Liver (tissue), 9 donors: ENCODE results near the gene FKBP11. TPM values are rescaled to one million over a fixed set of nuclear protein-coding genes. Genes with fewer than 3 reads are reported as not detected.

ENCODE experiments used
- DNase-seq: peaks from one replicate; pipeline ENCODE4 v3.0.0-alpha.2; 2017; ENCODE audit warnings: low spot score
- H3K27ac ChIP-seq, 2 donors: one replicate each; pipeline ENCODE4 v1.7.0; 2013; ENCODE audit warnings: inconsistent platforms in 2 of 2, low read length in 2 of 2, control low read depth in 1 of 2, low read depth in 1 of 2, mild to moderate bottlenecking in 1 of 2
- H3K27me3 ChIP-seq, 4 donors: one replicate each; pipeline versions ENCODE4 v1.6.1 to v1.7.0; 2013; ENCODE audit warnings: low read length in 3 of 4, inconsistent platforms in 1 of 4, mild to moderate bottlenecking in 1 of 4, moderate library complexity in 1 of 4; ENCODE audit not compliant: control insufficient read depth in 4 of 4, insufficient read depth in 4 of 4
- H3K36me3 ChIP-seq, 4 donors: one replicate each; pipeline versions ENCODE4 v1.6.1 to v1.7.0; 2013; ENCODE audit warnings: low read length in 3 of 4, mild to moderate bottlenecking in 3 of 4, low read depth in 1 of 4, moderate library complexity in 1 of 4; ENCODE audit not compliant: control insufficient read depth in 4 of 4, insufficient read depth in 3 of 4
- H3K4me1 ChIP-seq, 4 donors: one replicate each; pipeline versions ENCODE4 v1.6.1 to v1.7.0; 2013; ENCODE audit warnings: low read length in 3 of 4, mild to moderate bottlenecking in 3 of 4, moderate library complexity in 1 of 4; ENCODE audit not compliant: control insufficient read depth in 4 of 4, insufficient read depth in 4 of 4
- H3K4me3 ChIP-seq, 3 donors: one replicate each; pipeline versions ENCODE4 v1.6.1 to v1.7.0; 2013; ENCODE audit warnings: low read length in 3 of 3, control low read depth in 1 of 3, low read depth in 1 of 3, mild to moderate bottlenecking in 1 of 3
- H3K9ac ChIP-seq, 2 donors: one replicate each; pipeline ENCODE4 v1.7.0; 2013; ENCODE audit warnings: low read length in 2 of 2, mild to moderate bottlenecking in 2 of 2, moderate library complexity in 2 of 2, control low read depth in 1 of 2, low read depth in 1 of 2
- H3K9me3 ChIP-seq, 4 donors: one replicate each; pipeline versions ENCODE4 v1.6.1 to v1.7.0; 2013; ENCODE audit warnings: low read length in 3 of 4; ENCODE audit not compliant: control insufficient read depth in 4 of 4
- EGR1 ChIP-seq, 2 donors: IDR thresholded peaks; 2 replicates each; pipeline ENCODE4 v1.6.1; 2016 to 2018; ENCODE audit warnings: antibody characterized with exemption in 2 of 2, low read depth in 2 of 2
- FOXA1 ChIP-seq: IDR thresholded peaks from 2 replicates; pipeline ENCODE4 v1.6.1; 2016; ENCODE audit warnings: antibody characterized with exemption
- FOXA2 ChIP-seq: IDR thresholded peaks from 2 replicates; pipeline ENCODE4 v1.6.1; 2016; ENCODE audit warnings: antibody characterized with exemption
- GABPA ChIP-seq, 2 donors: IDR thresholded peaks in 1 of 2; conservative IDR thresholded peaks in 1 of 2; 2 replicates each; pipeline ENCODE4 v1.6.1; 2016; ENCODE audit warnings: antibody characterized with exemption in 2 of 2, mild to moderate bottlenecking in 1 of 2, moderate library complexity in 1 of 2
- HNF4A ChIP-seq, 2 donors: conservative IDR thresholded peaks; 2 replicates each; pipeline ENCODE4 v1.6.1; 2016; ENCODE audit warnings: antibody characterized with exemption in 2 of 2, mild to moderate bottlenecking in 2 of 2
- JUND ChIP-seq, 2 donors: IDR thresholded peaks; 2 replicates each; pipeline ENCODE4 v1.6.1; 2016; ENCODE audit warnings: antibody characterized with exemption in 2 of 2
- MAX ChIP-seq: IDR thresholded peaks from 2 replicates; pipeline ENCODE4 v1.6.1; 2016; ENCODE audit warnings: antibody characterized with exemption
- NR2F2 ChIP-seq: IDR thresholded peaks from 2 replicates; pipeline ENCODE4 v1.6.1; 2016; ENCODE audit warnings: antibody characterized with exemption
- REST ChIP-seq: IDR thresholded peaks from 2 replicates; pipeline ENCODE4 v1.6.1; 2016; ENCODE audit warnings: antibody characterized with exemption, mild to moderate bottlenecking
- RXRA ChIP-seq, 2 donors: IDR thresholded peaks; 2 replicates each; pipeline ENCODE4 v1.6.1; 2017 to 2018; ENCODE audit warnings: antibody characterized with exemption in 2 of 2, mild to moderate bottlenecking in 1 of 2
- SP1 ChIP-seq: IDR thresholded peaks from 2 replicates; pipeline ENCODE4 v1.6.1; 2018; ENCODE audit warnings: antibody characterized with exemption, mild to moderate bottlenecking
- TAF1 ChIP-seq: conservative IDR thresholded peaks from 2 replicates; pipeline ENCODE4 v1.6.1; 2016; ENCODE audit warnings: antibody characterized with exemption, mild to moderate bottlenecking
- YY1 ChIP-seq: IDR thresholded peaks from 2 replicates; pipeline ENCODE4 v1.6.1; 2016; ENCODE audit warnings: antibody characterized with exemption, mild to moderate bottlenecking
- WGBS: extraction: QIAGEN DNeasy Blood & Tissue Kit; methylation state at CpG from one replicate; pipeline ENCODE4 v1.1.7; 2013; 5-methylcytosine and 5-hydroxymethylcytosine counted together
- polyA plus RNA-seq, 2 donors: library from polyadenylated mRNA; stranded (reverse) in 1 of 2; unstranded in 1 of 2; fragments of 200-250 nt in 1 of 2; fragments of >200 nt in 1 of 2; fragmentation: Nextera tagmentation in 1 of 2; extraction: Ambion mirVana in 1 of 2; gene quantifications; one replicate each; pipeline versions ENCODE4 v1.2.1 to v1.2.3, GENCODE V29; 2013 to 2015
- total RNA-seq, 2 donors: library from RNA; depleted of rRNA; stranded (reverse); fragments of >200 nt; gene quantifications; one replicate each; pipeline ENCODE4 v1.2.3, GENCODE V29; 2014
- TF ChIP-seq, protein P1 (sequence below): IDR thresholded peaks from 2 replicates; pipeline ENCODE4 v1.6.1; 2016; ENCODE audit warnings: antibody characterized with exemption
- TF ChIP-seq, protein P2 (sequence below): fragments of 150-350 bp; IDR thresholded peaks from 2 replicates; pipeline ENCODE4 v1.5.1; 2017; ENCODE audit warnings: improper control_type of control experiment, low read depth, low read length; ENCODE audit not compliant: missing input control
- donor health status: healthy.
- donor health status: healthy.
- donor health status: healthy.
- donor health status: healthy.
- donor health status: healthy.

FKBP11 gene
- total and polyA plus RNA-seq, 4 donors = 28.6 to 162 (median 64.9) TPM

- WGBS = 8% methylated on average over 29 of the region's 29 CpGs
- TF ChIP-seq, protein P1, sequence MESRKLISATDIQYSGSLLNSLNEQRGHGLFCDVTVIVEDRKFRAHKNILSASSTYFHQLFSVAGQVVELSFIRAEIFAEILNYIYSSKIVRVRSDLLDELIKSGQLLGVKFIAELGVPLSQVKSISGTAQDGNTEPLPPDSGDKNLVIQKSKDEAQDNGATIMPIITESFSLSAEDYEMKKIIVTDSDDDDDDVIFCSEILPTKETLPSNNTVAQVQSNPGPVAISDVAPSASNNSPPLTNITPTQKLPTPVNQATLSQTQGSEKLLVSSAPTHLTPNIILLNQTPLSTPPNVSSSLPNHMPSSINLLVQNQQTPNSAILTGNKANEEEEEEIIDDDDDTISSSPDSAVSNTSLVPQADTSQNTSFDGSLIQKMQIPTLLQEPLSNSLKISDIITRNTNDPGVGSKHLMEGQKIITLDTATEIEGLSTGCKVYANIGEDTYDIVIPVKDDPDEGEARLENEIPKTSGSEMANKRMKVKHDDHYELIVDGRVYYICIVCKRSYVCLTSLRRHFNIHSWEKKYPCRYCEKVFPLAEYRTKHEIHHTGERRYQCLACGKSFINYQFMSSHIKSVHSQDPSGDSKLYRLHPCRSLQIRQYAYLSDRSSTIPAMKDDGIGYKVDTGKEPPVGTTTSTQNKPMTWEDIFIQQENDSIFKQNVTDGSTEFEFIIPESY = no peak
- TF ChIP-seq SP1 = peak; percentile 15
- TF ChIP-seq, protein P2, sequence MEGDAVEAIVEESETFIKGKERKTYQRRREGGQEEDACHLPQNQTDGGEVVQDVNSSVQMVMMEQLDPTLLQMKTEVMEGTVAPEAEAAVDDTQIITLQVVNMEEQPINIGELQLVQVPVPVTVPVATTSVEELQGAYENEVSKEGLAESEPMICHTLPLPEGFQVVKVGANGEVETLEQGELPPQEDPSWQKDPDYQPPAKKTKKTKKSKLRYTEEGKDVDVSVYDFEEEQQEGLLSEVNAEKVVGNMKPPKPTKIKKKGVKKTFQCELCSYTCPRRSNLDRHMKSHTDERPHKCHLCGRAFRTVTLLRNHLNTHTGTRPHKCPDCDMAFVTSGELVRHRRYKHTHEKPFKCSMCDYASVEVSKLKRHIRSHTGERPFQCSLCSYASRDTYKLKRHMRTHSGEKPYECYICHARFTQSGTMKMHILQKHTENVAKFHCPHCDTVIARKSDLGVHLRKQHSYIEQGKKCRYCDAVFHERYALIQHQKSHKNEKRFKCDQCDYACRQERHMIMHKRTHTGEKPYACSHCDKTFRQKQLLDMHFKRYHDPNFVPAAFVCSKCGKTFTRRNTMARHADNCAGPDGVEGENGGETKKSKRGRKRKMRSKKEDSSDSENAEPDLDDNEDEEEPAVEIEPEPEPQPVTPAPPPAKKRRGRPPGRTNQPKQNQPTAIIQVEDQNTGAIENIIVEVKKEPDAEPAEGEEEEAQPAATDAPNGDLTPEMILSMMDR = no peak
- TF ChIP-seq YY1 = peak; percentile 44
- TF ChIP-seq REST = no peak
- TF ChIP-seq EGR1 (IDR thresholded peaks at IDR 0.05; ENCODE audit: low read depth in 2 of 2) = peak in 1 of 2 donors; percentile 22
- no peak for TF ChIP-seq HNF4A (conservative IDR thresholded peaks at IDR 0.05)
- TF ChIP-seq FOXA2 = no peak
- TF ChIP-seq MAX = no peak
- no peak for TF ChIP-seq GABPA (IDR thresholded peaks at IDR 0.05 in 1 of 2, conservative IDR thresholded peaks at IDR 0.05 in 1 of 2)
- TF ChIP-seq NR2F2 = no peak
- no peak for TF ChIP-seq FOXA1
- TF ChIP-seq RXRA (IDR thresholded peaks at IDR 0.05) = no peak
- no peak for TF ChIP-seq TAF1
- no peak for TF ChIP-seq JUND (IDR thresholded peaks at IDR 0.05)
Observed at GRCh38 chr12:48956279-48957140, 31.2 kb upstream of the FKBP11 start.

More at GRCh38 chr12:48956279-48957140, 31.2 kb upstream of the FKBP11 start:
- no peak for DNase-seq
- no peaks in the 10 kb centered on the region for H3K9me3 ChIP-seq
- no peaks in the 10 kb centered on the region for H3K36me3 ChIP-seq
- H3K27me3 ChIP-seq = no peaks in the 10 kb centered on the region
- peaks cover 0 to 22% (median 10%) of the 10 kb centered on the region in 4 donors for H3K4me1 ChIP-seq
- peak overlapping the region; percentile 64 to 74 for H3K27ac ChIP-seq
- peak overlapping the region in 1 of 2 donors; percentile 68 for H3K9ac ChIP-seq
- H3K4me3 ChIP-seq = peak overlapping the region; percentile 70 to 84 (median 83)
